ENCODE measurements around the gene DALRD3.
A peak's percentile ranks its signal among the peaks of the same experiment; 100 is the strongest.

The DALRD3 gene, protein sequence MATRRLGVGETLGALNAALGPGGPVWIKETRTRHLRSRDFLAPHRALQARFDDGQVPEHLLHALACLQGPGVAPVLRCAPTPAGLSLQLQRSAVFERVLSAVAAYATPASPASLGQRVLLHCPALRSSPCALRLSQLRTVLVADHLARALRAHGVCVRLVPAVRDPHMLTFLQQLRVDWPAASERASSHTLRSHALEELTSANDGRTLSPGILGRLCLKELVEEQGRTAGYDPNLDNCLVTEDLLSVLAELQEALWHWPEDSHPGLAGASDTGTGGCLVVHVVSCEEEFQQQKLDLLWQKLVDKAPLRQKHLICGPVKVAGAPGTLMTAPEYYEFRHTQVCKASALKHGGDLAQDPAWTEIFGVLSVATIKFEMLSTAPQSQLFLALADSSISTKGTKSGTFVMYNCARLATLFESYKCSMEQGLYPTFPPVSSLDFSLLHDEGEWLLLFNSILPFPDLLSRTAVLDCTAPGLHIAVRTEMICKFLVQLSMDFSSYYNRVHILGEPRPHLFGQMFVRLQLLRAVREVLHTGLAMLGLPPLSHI

GRCh38 chr3:49017971-49018706 lies at the start of gene DALRD3:
DALRD3 (minus strand) TSS chr3:49018580; CDS start chr3:49018564, 16 bp downstream.
- peak; percentile 71 for DNase-seq

DNA sequence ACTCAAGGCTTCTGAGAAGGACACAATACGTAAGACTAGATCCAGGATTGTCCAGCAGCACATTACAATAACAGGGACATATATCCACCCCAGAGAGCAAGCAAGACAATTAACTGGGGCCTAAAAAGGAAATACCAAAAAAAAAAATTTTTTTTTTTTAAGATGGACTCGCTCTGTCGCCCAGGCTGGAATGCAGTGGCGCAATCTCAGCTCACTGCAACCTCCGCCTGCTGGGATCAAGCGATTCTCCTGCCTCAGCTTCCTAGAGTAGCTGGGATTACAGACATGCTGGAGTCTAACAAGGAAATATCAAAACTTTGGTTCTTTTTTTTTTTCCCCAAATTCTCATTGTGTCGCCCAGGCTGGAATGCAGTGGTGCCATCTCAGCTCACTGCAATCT lies 39.6 kb upstream of the DALRD3 start:
- no peak for DNase-seq

GRCh38 chr3:49057268-49057667 lies 38.9 kb upstream of the DALRD3 start:
- no peak for DNase-seq

DNA sequence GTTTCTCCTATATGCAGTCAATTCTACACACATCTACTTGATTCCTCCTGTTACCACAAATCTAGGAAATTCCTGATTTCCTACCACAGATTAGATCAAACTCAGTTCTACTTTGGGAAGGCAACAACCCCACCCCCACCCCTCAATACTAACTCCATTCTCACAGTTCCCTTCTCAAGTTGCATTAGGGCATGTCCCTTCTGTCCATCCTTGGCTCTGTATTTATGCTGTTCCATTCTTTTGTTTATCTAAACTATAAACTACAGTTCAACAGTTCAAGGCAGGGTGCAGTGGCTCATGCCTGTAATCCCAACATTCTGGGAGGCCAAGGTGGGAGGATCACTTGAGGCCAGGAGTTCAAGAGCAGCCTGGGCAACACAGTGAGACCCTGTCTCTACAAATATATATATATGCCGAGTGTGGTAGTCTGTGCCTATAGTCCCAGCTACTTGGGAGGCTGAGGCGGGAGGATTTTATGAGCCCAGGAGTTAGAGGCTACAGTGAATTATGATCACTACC lies 36.0 kb upstream of the DALRD3 start:
- DNase-seq = no peak

GRCh38 chr3:49053543-49053942 lies 35.2 kb upstream of the DALRD3 start:
- DNase-seq = no peak

DNA sequence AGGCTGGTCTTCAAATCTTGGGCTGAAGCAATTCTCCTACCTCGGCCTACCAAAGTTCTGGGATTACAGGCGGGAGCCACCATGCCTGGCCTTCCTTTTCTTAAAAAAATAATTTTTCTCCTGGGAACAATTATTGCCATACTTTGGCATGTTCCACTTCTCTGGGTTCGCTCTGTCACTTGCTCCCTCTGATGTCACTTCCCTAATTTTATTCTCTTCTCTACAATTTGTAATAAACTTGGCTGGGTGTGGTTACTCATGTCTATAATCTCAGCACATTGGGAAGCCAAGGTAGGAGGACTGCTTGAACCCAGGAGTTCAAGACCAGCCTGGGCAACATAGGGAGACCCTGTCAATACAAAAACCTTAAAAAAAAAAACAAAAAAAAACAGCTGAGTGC lies 16.9 kb upstream of the DALRD3 start:
- no peak for DNase-seq

GRCh38 chr3:49034650-49035049 lies 16.3 kb upstream of the DALRD3 start:
- DNase-seq = no peak

DNA sequence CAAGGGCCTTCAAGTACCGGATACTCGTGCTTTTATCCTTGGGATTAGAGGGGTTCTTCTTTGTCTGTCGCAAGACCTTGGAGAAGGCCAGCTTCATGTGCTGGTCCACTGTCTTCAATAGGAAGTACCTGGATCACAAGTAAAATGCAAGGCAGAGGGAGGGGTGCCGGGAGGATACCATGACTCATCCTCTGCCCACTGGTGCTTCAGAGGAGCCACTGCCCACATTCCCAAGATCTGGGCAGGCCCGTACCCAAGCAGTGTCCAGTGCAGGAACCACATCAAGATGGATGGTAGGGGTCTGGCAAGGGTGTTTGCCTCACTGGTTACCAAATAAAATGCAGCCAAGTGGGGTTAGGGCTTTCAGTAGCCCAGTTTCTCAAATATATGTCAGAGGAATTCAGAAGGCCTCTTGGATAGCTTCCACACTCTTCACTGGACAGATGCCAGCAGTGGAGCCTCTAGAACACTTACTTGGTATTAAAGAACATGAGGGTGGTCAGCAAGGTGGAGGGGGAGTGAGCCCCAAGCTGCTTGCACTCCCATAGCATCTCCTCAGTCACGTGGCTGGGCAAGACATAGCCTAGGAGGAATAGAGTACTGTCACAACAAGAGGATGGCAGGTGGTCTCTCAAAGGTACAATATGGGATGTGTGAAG lies 14.4 kb upstream of the DALRD3 start:
- DNase-seq = no peak

- DNase-seq = no peak
Measured at GRCh38 chr3:49030321-49030720, 11.9 kb upstream of the DALRD3 start.

- no peak for DNase-seq
Measured at GRCh38 chr3:49029563-49029884, 11.1 kb upstream of the DALRD3 start.

GRCh38 chr3:49028673-49029562 lies 10.5 kb upstream of the DALRD3 start, which contains the start of gene IMPDH2:
IMPDH2 (minus strand) TSS chr3:49029398; CDS start chr3:49029350, 48 bp downstream.
- DNase-seq = peak; percentile 96

DNA sequence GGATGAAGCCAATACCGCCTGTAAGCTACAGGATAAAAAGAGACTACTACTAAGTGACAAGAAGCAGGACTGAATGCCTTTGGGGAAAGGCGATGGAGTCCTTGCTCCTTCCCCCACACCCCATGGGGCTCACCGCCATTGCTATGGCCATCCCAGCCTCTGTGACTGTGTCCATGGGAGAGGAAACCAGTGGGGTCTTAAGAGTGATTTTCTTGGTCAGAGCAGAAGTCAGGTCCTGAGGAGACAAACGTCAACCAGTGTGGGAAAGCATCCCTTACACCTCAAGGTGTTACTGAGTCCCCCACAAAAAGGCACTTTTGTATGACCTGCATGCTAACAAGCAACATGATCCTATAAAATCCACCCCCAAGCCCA lies 9.9 kb upstream of the DALRD3 start:
- no peak for DNase-seq

DNA sequence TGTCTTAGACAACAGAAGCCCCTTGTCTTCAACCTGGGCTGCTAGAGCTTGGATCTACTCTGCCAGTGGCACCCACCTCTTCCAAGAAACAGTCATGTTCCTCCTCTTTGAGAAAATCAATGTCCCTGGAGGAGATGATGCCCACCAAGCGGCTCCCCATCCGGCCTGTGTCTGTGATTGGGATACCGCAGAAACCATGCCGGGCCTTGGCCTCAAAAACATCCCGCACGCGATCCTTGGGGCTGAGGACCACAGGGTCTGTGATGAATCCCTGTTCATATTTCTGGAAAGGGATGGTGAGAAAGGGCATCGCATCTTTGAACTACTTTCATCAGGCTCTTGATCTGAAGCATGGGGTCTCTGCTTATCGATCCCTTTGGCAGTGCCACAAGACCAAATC lies 9.3 kb upstream of the DALRD3 start:
- no peak for DNase-seq

- DNase-seq = no peak
Measured at GRCh38 chr3:49026536-49026935, 8.2 kb upstream of the DALRD3 start.

DNA sequence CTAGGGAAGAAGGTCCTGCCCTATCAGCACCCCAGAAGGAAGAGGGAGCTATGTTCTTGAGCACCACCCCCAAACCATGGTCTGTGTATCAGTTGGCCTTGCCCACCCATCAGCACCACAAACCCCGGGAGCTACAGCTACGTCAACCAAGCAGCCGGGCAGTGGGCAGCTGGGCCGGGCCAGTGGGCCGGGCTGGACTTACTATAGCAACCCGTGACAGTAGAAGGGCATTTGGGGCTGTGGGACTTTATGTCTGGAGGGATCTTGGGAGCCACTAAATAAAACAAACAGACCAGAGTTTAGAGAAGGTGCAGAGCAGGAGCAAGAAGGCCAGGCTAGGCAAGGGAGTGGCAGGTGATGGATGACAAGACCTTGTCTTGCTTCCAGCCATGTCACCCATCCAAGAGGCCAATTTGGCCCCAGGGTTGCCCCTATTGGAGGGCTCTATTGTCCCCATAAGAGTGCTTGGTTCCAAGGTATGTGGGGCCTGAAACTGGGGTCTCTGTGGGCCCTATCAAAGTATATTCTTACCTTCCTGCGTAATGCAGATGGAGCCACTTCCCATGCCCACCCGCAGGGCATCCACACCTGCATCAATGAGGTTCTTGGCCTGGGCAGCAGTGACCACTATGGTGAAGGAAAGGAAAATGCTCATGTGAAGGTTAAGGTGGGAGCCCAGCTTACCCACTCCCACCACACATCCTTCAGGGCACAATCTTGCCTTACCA lies 7.6 kb upstream of the DALRD3 start:
- no peak for DNase-seq

DNA sequence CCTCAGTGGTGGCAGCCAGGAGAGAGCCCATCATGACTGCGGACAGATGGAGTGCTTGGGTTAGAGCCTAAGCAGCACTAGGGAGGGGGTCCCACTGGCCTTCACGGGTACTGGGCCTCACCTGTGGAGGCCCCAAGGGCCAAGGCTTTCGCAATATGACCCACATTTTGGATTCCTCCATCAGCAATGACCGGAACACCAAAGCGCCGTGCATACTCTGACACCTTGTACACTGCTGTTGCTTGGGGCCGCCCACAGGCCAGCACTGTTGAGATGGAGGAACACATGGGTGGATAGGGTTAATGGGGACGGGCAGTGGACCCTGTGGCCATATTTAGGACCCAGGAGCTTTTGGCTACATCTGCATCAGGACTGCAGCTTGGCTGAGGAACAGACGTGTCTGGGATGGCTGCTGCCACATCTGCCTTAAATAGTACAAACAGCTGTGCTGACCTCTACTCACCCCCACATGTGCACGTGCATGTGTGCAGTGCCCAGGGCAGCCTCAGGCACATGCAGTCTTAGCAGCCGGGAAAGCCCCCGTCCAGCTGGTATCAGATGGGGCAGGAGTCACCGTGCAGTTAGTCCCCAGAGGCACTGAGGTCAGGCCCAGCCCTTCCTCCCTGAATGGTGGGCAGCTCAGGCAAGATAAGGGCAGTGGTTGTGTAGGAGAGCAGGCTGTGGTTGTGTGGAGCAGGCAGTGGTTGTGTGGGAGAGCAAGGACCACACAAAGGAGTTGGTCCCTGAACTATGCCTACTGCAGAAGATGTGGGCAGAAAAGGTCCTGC lies 6.8 kb upstream of the DALRD3 start:
- DNase-seq = no peak

DNA sequence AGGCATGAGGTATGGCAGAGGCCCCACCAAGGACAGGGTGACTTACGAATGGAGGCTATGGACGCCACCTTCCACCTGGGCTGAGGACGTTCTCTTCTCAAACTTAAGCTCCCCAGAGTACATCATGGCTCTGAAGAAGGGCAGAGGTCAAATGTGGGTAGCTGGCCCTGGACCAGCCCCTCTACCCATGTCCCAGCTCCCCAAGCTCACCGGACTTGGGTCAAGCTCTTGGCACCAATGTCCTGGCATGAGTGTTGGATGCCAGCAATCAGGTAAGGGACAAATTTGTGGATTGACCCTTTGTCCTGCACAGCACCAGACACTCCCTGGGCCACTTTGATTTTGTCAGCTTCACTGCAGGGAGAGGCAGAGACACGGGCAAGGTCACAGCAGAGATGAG lies 6.1 kb upstream of the DALRD3 start:
- no peak for DNase-seq

- DNase-seq = no peak
Measured at GRCh38 chr3:49023775-49024174, 5.4 kb upstream of the DALRD3 start.

- no peak for DNase-seq
Measured at GRCh38 chr3:49022688-49023171, 4.3 kb upstream of the DALRD3 start.

Data from CD4-positive, alpha-beta T cell treated with Interleukin-21 for 1 hour (primary cell).